GM21515 (cell line): ENCODE measurements around the gene USP7.
"Not testable (repeated sequence)": the region's sequence is repeated elsewhere in the genome, so short reads cannot be mapped to it uniquely, and the experiment has no call there.

Source experiments
- ATAC-seq: cut with Tn5 transposase; IDR thresholded peaks from one replicate; pipeline ENCODE4 v1.9.1; 2021; ENCODE audit not compliant: unreplicated experiment

Gene USP7

GRCh38 chr16:8847623-8848022 is 116.1 kb downstream of the USP7 start:
- no peak for ATAC-seq

- no peak for ATAC-seq
Observed at GRCh38 chr16:8847145-8847544, 116.6 kb downstream of the USP7 start.

- no peak for ATAC-seq
Observed at GRCh38 chr16:8846401-8846932, 117.2 kb downstream of the USP7 start.

- ATAC-seq: no peak
Observed at GRCh38 chr16:8845699-8846298, 117.9 kb downstream of the USP7 start.

GRCh38 chr16:8843296-8843695 is 120.4 kb downstream of the USP7 start:
- ATAC-seq: not testable (repeated sequence)
